Measurements from ENCODE around the gene GPC6. TPM values are rescaled to one million over a fixed set of nuclear protein-coding genes. Genes with fewer than 3 reads are reported as not detected.

The GPC6 gene
- total and polyA plus RNA-seq, 2 donors (not counting 3 experiments of a cell fraction or from before 2014, with no cell fraction given) = 0.01 TPM; not detected in 1

GRCh38 chr13:93307651-93308050 is 81.0 kb downstream of the GPC6 start:
- no TSS peak for BruUV-seq (replicated peaks)
- intact Hi-C loops (cut with micrococcal nuclease) = no loop called here
- Histone ChIP-seq H3K27me3 (ENCODE audit: control insufficient read depth in 2 of 2, insufficient read depth in 2 of 2, low read length in 2 of 2) (no peaks in the 10 kb centered on the region), H3K9me1 (replicated peaks; ENCODE audit: control insufficient read depth, extremely low read depth, insufficient read depth, low read length) (no peaks in the 10 kb centered on the region), H2AFZ (ENCODE audit: low read depth, low read length) (no peak overlapping the region), H3K36me3 (ENCODE audit: control insufficient read depth in 2 of 2, extremely low read depth in 1 of 2, insufficient read depth in 2 of 2, low read length in 2 of 2) (no peaks in the 10 kb centered on the region), H3K27ac (ENCODE audit: insufficient read depth, low read depth, low read length) (no peak overlapping the region), H3K4me2 (ENCODE audit: insufficient read depth, low read length) (no peak overlapping the region), H3K9me3 (replicated peaks; ENCODE audit: control insufficient read depth, insufficient read depth, low read length) (no peaks in the 10 kb centered on the region), H3K4me3 (replicated peaks in 1 of 3; ENCODE audit: insufficient read depth in 1 of 3, low read depth in 1 of 3, low read length in 3 of 3) (no peak overlapping the region), H3K79me2 (ENCODE audit: control insufficient read depth, insufficient read depth, low read length) (no peaks in the 10 kb centered on the region), H3K4me1 (ENCODE audit: control insufficient read depth, extremely low read depth, insufficient read depth, low read length) (no peaks in the 10 kb centered on the region), H4K20me1 (replicated peaks; ENCODE audit: control insufficient read depth, extremely low read depth, insufficient read depth, low read length) (no peaks in the 10 kb centered on the region), H3K9ac (replicated peaks; ENCODE audit: extremely low read depth, insufficient read depth, low read length) (no peak overlapping the region)
- FAIRE-seq (no peak), DNase-seq (ENCODE audit: low read depth, low spot score) (no peak)
- ChIA-PET POLR2A (no interaction called here), CTCF (no interaction called here)
- dilution Hi-C loops (cut with MboI; ENCODE audit: extremely low pct_ligation_motif_present, low sequenced_read_pairs) = no loop called here
- TF ChIP-seq POLR2AphosphoS5 (IDR thresholded peaks at IDR 0.05; ENCODE audit: insufficient read depth, low read depth, low read length) (no peak), MYC (IDR thresholded peaks at IDR 0.05; ENCODE audit: low read depth, low read length) (no peak), POLR2A (IDR thresholded peaks at IDR 0.05; ENCODE audit: low read depth, low read length) (no peak)

DNA sequence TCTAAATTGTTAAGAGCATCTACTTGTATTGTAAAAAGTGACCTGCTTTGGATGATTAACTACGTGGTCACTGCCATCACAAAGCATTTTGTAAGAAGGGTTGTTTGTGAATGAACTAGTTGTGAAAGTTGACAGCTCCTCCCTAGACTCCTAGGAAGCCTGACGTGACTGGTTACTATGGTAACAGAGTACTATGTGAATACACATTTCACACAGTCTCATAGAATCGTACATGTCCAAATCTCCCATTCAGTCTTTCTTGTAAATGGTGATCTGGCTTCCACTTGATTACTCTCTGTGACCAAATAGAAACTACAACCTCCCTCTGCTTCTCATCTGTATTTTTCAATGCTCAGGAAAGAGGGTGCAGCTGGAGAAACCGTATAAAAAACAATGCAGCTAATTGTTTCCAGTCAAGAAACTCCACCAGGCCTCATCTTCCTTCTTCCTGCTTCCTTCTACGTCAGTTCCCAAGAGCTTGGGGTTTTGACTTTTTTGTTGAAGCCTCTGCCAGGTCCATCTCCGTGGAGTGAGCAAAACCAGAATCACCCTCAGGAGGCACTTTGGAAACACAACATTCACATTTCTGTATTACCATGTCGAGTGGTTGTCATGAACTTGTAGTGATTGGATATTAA is 83.4 kb downstream of the GPC6 start:
- Histone ChIP-seq H3K36me3 (ENCODE audit: control insufficient read depth in 2 of 2, extremely low read depth in 1 of 2, insufficient read depth in 2 of 2, low read length in 2 of 2) (no peaks in the 10 kb centered on the region), H3K27ac (ENCODE audit: insufficient read depth, low read depth, low read length) (no peak overlapping the region), H3K27me3 (ENCODE audit: control insufficient read depth in 2 of 2, insufficient read depth in 2 of 2, low read length in 2 of 2) (no peaks in the 10 kb centered on the region), H3K9me3 (replicated peaks; ENCODE audit: control insufficient read depth, insufficient read depth, low read length) (no peaks in the 10 kb centered on the region), H3K4me1 (ENCODE audit: control insufficient read depth, extremely low read depth, insufficient read depth, low read length) (no peaks in the 10 kb centered on the region), H3K4me2 (ENCODE audit: insufficient read depth, low read length) (no peak overlapping the region), H3K79me2 (ENCODE audit: control insufficient read depth, insufficient read depth, low read length) (no peaks in the 10 kb centered on the region), H3K9me1 (replicated peaks; ENCODE audit: control insufficient read depth, extremely low read depth, insufficient read depth, low read length) (no peaks in the 10 kb centered on the region), H2AFZ (ENCODE audit: low read depth, low read length) (no peak overlapping the region), H4K20me1 (replicated peaks; ENCODE audit: control insufficient read depth, extremely low read depth, insufficient read depth, low read length) (no peaks in the 10 kb centered on the region), H3K4me3 (replicated peaks in 1 of 3; ENCODE audit: insufficient read depth in 1 of 3, low read depth in 1 of 3, low read length in 3 of 3) (no peak overlapping the region), H3K9ac (replicated peaks; ENCODE audit: extremely low read depth, insufficient read depth, low read length) (no peak overlapping the region)
- DNase-seq (ENCODE audit: low read depth, low spot score) = no peak
- ChIA-PET POLR2A (no interaction called here), CTCF (no interaction called here)
- FAIRE-seq = no peak
- no TSS peak for BruUV-seq (replicated peaks)
- TF ChIP-seq POLR2AphosphoS5 (IDR thresholded peaks at IDR 0.05; ENCODE audit: insufficient read depth, low read depth, low read length) = no peak
- no peak for TF ChIP-seq MYC (IDR thresholded peaks at IDR 0.05; ENCODE audit: low read depth, low read length)
- no peak for TF ChIP-seq MAX (IDR thresholded peaks at IDR 0.05; ENCODE audit: insufficient read depth, insufficient read length)
- TF ChIP-seq, protein P1, sequence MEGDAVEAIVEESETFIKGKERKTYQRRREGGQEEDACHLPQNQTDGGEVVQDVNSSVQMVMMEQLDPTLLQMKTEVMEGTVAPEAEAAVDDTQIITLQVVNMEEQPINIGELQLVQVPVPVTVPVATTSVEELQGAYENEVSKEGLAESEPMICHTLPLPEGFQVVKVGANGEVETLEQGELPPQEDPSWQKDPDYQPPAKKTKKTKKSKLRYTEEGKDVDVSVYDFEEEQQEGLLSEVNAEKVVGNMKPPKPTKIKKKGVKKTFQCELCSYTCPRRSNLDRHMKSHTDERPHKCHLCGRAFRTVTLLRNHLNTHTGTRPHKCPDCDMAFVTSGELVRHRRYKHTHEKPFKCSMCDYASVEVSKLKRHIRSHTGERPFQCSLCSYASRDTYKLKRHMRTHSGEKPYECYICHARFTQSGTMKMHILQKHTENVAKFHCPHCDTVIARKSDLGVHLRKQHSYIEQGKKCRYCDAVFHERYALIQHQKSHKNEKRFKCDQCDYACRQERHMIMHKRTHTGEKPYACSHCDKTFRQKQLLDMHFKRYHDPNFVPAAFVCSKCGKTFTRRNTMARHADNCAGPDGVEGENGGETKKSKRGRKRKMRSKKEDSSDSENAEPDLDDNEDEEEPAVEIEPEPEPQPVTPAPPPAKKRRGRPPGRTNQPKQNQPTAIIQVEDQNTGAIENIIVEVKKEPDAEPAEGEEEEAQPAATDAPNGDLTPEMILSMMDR (IDR thresholded peaks at IDR 0.05; ENCODE audit: extremely low read depth in 1 of 2, insufficient read depth in 1 of 2, low read depth in 1 of 2, low read length in 2 of 2) = no peak
- no peak for TF ChIP-seq EZH2 (IDR thresholded peaks at IDR 0.05; ENCODE audit: borderline replicate concordance, low read depth, low read length, severe bottlenecking)
- TF ChIP-seq FOS (IDR thresholded peaks at IDR 0.05; ENCODE audit: borderline replicate concordance, insufficient read depth, low read length) = no peak
- TF ChIP-seq POLR2A (IDR thresholded peaks at IDR 0.05; ENCODE audit: low read depth, low read length) = no peak
- TF ChIP-seq GATA2 (IDR thresholded peaks at IDR 0.05; ENCODE audit: insufficient read depth, insufficient read length, low read depth, low read length) = no peak
- TF ChIP-seq JUN (IDR thresholded peaks at IDR 0.05; ENCODE audit: borderline replicate concordance, insufficient read depth, insufficient read length, low read depth) = no peak
- dilution Hi-C loops (cut with MboI; ENCODE audit: extremely low pct_ligation_motif_present, low sequenced_read_pairs) (no loop called here), intact Hi-C loops (cut with micrococcal nuclease) (no loop called here)

All from endothelial cell of umbilical vein (primary cell).